HG03378 (cell line): ENCODE measurements around the gene FSD1.
"Not testable (repeated sequence)": the region's sequence is repeated elsewhere in the genome, so short reads cannot be mapped to it uniquely, and the experiment has no call there.

Experiments
- ATAC-seq: cut with Tn5 transposase; IDR thresholded peaks from one replicate; pipeline ENCODE4 v1.9.1; 2021; ENCODE audit warnings: mild to moderate bottlenecking, moderate library complexity; ENCODE audit not compliant: unreplicated experiment

FSD1 gene

GRCh38 chr19:4304538-4305256 lies at the start of gene FSD1:
FSD1 (plus strand) TSS chr19:4304598; CDS start chr19:4304747, 149 bp downstream.
- no peak for ATAC-seq

- no peak for ATAC-seq
Measured at GRCh38 chr19:4256563-4256962, 47.8 kb upstream of the FSD1 start.

GRCh38 chr19:4257025-4257424 lies 47.4 kb upstream of the FSD1 start:
- ATAC-seq, result no peak

GRCh38 chr19:4258181-4258580 lies 46.2 kb upstream of the FSD1 start:
- ATAC-seq, result no peak

- no peak for ATAC-seq
Measured at GRCh38 chr19:4260613-4261191, 43.7 kb upstream of the FSD1 start.

GRCh38 chr19:4264812-4265211 lies 39.6 kb upstream of the FSD1 start:
- ATAC-seq, result no peak

GRCh38 chr19:4266253-4267000 lies 38.0 kb upstream of the FSD1 start:
- ATAC-seq, result no peak

GRCh38 chr19:4267101-4267900 lies 37.1 kb upstream of the FSD1 start:
- ATAC-seq, result no peak

GRCh38 chr19:4267901-4268815 lies 36.2 kb upstream of the FSD1 start:
- ATAC-seq, result no peak

GRCh38 chr19:4268816-4269430 lies 35.5 kb upstream of the FSD1 start:
- ATAC-seq, result no peak

- ATAC-seq, result no peak
Measured at GRCh38 chr19:4272894-4273293, 31.5 kb upstream of the FSD1 start.

- not testable (repeated sequence) for ATAC-seq
Measured at GRCh38 chr19:4274321-4274686, 30.1 kb upstream of the FSD1 start.

- no peak for ATAC-seq
Measured at GRCh38 chr19:4277191-4277696, 27.2 kb upstream of the FSD1 start.

GRCh38 chr19:4278010-4278409 lies 26.4 kb upstream of the FSD1 start:
- no peak for ATAC-seq

GRCh38 chr19:4278419-4279266 lies 25.8 kb upstream of the FSD1 start, which contains the start of gene SHD:
SHD (plus strand) TSS chr19:4279266; CDS start chr19:4280064, 798 bp downstream.
- ATAC-seq, result no peak

- no peak for ATAC-seq
Measured at GRCh38 chr19:4279267-4279529, 25.2 kb upstream of the FSD1 start.

GRCh38 chr19:4279530-4280422 lies 24.6 kb upstream of the FSD1 start:
- no peak for ATAC-seq
